HepG2 (cell line): ENCODE measurements around the gene DLX3. TPM values are rescaled to one million over a fixed set of nuclear protein-coding genes. Genes with fewer than 3 reads are reported as not detected.

ENCODE experiments used
- CBX2 ChIP-seq, 2 experiments: fragments of 200-600 bp in 1 of 2; sonication (generic); formaldehyde crosslinking in 1 of 2; IDR thresholded peaks; 2 replicates each; pipeline versions ENCODE4 v1.7.0 to v1.8.1; 2018 to 2022; ENCODE audit warnings: low read depth in 2 of 2, low read length in 1 of 2, mild to moderate bottlenecking in 1 of 2, missing genetic modification reagents in 1 of 2
- FIP1L1 ChIP-seq: fragments of 200-400 bp; formaldehyde crosslinking; IDR thresholded peaks from 2 replicates; pipeline ENCODE4 v1.6.1; 2018; ENCODE audit warnings: low read depth, mild to moderate bottlenecking, low read length, moderate library complexity, borderline replicate concordance; ENCODE audit not compliant: insufficient read depth
- HNF4A ChIP-seq: sonication (generic); formaldehyde crosslinking; IDR thresholded peaks from 2 replicates; pipeline ENCODE4 v1.4.0; 2020; ENCODE audit warnings: missing genetic modification reagents
- ONECUT2 ChIP-seq: sonication (generic); formaldehyde crosslinking; IDR thresholded peaks from 2 replicates; pipeline ENCODE4 v1.4.0; 2020; ENCODE audit warnings: missing genetic modification reagents
- PAF1 ChIP-seq: IDR thresholded peaks from 2 replicates; pipeline ENCODE4 v1.6.1; 2016; ENCODE audit warnings: missing genetic modification reagents, missing compliant biosample characterization
- TBL1XR1 ChIP-seq: fragments of 150-350 bp; IDR thresholded peaks from 2 replicates; pipeline ENCODE4 v1.6.1; 2014; ENCODE audit warnings: borderline replicate concordance, low read length; ENCODE audit not compliant: partially characterized antibody
- ZNF20 ChIP-seq: sonication (generic); formaldehyde crosslinking; IDR thresholded peaks from 2 replicates; pipeline ENCODE4 v1.4.0; 2020; ENCODE audit warnings: mild to moderate bottlenecking, moderate library complexity, missing genetic modification reagents
- polyA plus RNA-seq, 8 experiments: library from polyadenylated mRNA; depleted of rRNA in 3 of 8; stranded (reverse) in 7 of 8; unstranded in 1 of 8; fragments of >200 nt; fragmentation: Illumina TruSeq in 4 of 8; extraction: Trizol in 4 of 8; gene quantifications; 2 replicates each; pipeline versions ENCODE4 v1.2.1 to v1.2.3, GENCODE V29; 2011 to 2016; ENCODE audit warnings: low read depth in 4 of 8, missing spikeins in 1 of 8, mixed read lengths in 1 of 8; ENCODE audit not compliant: insufficient read depth in 1 of 8
- total RNA-seq, 5 experiments: library from RNA; depleted of rRNA; stranded (reverse); fragments of >200 nt; fragmentation: Illumina TruSeq; extraction: Trizol; gene quantifications; 2 replicates each; pipeline ENCODE4 v1.2.3, GENCODE V29; 2016; ENCODE audit warnings: low read depth in 1 of 5
- TF ChIP-seq, protein P1 (sequence below): sonication (generic); formaldehyde crosslinking; IDR thresholded peaks from 2 replicates; pipeline ENCODE4 v1.5.1; 2020; ENCODE audit warnings: missing genetic modification reagents, mild to moderate bottlenecking, borderline replicate concordance
- TF ChIP-seq, protein P2 (sequence below): fragments of 450-650 bp; IDR thresholded peaks from 2 replicates; pipeline ENCODE4 v1.6.1; 2016
- TF ChIP-seq, protein P3 (sequence below): sonication (generic); formaldehyde crosslinking; IDR thresholded peaks from 2 replicates; pipeline ENCODE4 v1.8.0; 2022; ENCODE audit warnings: mild to moderate bottlenecking, missing genetic modification reagents, moderate library complexity
- TF ChIP-seq, protein P4 (sequence below): sonication (generic); formaldehyde crosslinking; IDR thresholded peaks from 2 replicates; pipeline ENCODE4 v1.5.0; 2020; ENCODE audit warnings: mild to moderate bottlenecking, missing genetic modification reagents, borderline replicate concordance
- TF ChIP-seq, protein P5 (sequence below): sonication (generic); formaldehyde crosslinking; conservative IDR thresholded peaks from 2 replicates; pipeline ENCODE4 v1.8.0; 2022; ENCODE audit warnings: missing genetic modification reagents

Gene DLX3
- total and polyA plus RNA-seq, 2 of the 13 experiments (the other 11 are each of a cell fraction or from before 2014, with no cell fraction given): 0.03 TPM; not detected in 1

DNA sequence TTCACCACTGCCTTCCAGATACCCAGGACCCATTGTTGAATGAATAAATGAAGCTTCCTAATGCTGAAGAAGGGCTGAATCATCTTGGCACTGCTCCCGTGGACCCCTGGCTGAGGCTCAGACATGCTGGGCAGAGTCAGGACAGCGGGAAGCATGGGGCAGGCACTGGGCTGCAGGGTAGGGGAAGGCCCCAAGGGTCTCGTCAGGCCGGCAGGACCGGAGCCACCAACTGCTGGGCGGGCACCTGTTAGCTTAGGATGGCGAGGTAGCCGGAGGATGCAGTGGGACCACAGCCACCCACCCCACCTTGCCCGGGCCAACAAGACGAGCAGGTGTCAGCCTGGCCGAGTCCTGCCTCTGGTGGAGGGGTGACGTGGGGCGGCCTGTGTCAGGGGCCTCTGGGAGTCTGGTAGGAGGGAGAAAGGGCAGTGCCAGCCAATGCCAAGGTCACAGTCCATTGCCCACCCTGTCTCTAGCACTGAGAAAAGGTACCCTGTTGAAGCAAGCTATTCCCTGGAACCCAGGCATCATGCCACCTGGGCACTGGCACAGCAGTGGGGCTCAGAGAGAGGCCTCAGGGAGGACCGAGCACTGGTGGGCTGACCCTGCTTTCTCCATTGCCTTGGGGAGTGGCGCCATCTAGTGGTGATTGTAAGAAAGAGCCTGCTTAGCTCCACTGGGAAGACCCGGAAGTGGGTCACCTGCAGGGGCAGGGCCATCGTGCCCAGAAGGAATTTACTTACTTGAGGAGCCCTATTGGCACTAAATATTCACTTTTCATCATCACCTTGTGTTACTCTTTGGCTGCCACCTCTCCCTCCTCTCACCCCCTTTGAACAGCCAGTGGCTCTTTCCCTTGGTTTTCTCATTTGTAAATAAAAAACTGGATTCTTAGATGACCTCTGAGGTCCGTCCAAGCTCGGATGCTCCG lies 3.0 kb upstream of the DLX3 start (continued):
- TF ChIP-seq, protein P1, sequence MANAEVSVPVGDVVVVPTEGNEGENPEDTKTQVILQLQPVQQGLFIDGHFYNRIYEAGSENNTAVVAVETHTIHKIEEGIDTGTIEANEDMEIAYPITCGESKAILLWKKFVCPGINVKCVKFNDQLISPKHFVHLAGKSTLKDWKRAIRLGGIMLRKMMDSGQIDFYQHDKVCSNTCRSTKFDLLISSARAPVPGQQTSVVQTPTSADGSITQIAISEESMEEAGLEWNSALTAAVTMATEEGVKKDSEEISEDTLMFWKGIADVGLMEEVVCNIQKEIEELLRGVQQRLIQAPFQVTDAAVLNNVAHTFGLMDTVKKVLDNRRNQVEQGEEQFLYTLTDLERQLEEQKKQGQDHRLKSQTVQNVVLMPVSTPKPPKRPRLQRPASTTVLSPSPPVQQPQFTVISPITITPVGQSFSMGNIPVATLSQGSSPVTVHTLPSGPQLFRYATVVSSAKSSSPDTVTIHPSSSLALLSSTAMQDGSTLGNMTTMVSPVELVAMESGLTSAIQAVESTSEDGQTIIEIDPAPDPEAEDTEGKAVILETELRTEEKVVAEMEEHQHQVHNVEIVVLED: no peak; the same call in 1 of the 2 replicates
- TF ChIP-seq PAF1 (CRISPR knock-in tag) (no peak), HNF4A (CRISPR knock-in tag) (no peak), CBX2 (IDR thresholded peaks at IDR 0.05; ENCODE audit: low read depth, low read length) (no peak), CBX2 (CRISPR knock-in tag; IDR thresholded peaks at IDR 0.05; ENCODE audit: low read depth) (peak; percentile 65; the same call in 1 of the 2 replicates), ZNF20 (CRISPR knock-in tag) (no peak), ONECUT2 (no peak), FIP1L1 (no peak), TBL1XR1 (no peak)
- TF ChIP-seq, protein P2, sequence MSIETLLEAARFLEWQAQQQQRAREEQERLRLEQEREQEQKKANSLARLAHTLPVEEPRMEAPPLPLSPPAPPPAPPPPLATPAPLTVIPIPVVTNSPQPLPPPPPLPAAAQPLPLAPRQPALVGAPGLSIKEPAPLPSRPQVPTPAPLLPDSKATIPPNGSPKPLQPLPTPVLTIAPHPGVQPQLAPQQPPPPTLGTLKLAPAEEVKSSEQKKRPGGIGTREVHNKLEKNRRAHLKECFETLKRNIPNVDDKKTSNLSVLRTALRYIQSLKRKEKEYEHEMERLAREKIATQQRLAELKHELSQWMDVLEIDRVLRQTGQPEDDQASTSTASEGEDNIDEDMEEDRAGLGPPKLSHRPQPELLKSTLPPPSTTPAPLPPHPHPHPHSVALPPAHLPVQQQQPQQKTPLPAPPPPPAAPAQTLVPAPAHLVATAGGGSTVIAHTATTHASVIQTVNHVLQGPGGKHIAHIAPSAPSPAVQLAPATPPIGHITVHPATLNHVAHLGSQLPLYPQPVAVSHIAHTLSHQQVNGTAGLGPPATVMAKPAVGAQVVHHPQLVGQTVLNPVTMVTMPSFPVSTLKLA: no peak
- TF ChIP-seq, protein P3, sequence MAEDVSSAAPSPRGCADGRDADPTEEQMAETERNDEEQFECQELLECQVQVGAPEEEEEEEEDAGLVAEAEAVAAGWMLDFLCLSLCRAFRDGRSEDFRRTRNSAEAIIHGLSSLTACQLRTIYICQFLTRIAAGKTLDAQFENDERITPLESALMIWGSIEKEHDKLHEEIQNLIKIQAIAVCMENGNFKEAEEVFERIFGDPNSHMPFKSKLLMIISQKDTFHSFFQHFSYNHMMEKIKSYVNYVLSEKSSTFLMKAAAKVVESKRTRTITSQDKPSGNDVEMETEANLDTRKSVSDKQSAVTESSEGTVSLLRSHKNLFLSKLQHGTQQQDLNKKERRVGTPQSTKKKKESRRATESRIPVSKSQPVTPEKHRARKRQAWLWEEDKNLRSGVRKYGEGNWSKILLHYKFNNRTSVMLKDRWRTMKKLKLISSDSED (CRISPR knock-in tag): no peak
- TF ChIP-seq, protein P4, sequence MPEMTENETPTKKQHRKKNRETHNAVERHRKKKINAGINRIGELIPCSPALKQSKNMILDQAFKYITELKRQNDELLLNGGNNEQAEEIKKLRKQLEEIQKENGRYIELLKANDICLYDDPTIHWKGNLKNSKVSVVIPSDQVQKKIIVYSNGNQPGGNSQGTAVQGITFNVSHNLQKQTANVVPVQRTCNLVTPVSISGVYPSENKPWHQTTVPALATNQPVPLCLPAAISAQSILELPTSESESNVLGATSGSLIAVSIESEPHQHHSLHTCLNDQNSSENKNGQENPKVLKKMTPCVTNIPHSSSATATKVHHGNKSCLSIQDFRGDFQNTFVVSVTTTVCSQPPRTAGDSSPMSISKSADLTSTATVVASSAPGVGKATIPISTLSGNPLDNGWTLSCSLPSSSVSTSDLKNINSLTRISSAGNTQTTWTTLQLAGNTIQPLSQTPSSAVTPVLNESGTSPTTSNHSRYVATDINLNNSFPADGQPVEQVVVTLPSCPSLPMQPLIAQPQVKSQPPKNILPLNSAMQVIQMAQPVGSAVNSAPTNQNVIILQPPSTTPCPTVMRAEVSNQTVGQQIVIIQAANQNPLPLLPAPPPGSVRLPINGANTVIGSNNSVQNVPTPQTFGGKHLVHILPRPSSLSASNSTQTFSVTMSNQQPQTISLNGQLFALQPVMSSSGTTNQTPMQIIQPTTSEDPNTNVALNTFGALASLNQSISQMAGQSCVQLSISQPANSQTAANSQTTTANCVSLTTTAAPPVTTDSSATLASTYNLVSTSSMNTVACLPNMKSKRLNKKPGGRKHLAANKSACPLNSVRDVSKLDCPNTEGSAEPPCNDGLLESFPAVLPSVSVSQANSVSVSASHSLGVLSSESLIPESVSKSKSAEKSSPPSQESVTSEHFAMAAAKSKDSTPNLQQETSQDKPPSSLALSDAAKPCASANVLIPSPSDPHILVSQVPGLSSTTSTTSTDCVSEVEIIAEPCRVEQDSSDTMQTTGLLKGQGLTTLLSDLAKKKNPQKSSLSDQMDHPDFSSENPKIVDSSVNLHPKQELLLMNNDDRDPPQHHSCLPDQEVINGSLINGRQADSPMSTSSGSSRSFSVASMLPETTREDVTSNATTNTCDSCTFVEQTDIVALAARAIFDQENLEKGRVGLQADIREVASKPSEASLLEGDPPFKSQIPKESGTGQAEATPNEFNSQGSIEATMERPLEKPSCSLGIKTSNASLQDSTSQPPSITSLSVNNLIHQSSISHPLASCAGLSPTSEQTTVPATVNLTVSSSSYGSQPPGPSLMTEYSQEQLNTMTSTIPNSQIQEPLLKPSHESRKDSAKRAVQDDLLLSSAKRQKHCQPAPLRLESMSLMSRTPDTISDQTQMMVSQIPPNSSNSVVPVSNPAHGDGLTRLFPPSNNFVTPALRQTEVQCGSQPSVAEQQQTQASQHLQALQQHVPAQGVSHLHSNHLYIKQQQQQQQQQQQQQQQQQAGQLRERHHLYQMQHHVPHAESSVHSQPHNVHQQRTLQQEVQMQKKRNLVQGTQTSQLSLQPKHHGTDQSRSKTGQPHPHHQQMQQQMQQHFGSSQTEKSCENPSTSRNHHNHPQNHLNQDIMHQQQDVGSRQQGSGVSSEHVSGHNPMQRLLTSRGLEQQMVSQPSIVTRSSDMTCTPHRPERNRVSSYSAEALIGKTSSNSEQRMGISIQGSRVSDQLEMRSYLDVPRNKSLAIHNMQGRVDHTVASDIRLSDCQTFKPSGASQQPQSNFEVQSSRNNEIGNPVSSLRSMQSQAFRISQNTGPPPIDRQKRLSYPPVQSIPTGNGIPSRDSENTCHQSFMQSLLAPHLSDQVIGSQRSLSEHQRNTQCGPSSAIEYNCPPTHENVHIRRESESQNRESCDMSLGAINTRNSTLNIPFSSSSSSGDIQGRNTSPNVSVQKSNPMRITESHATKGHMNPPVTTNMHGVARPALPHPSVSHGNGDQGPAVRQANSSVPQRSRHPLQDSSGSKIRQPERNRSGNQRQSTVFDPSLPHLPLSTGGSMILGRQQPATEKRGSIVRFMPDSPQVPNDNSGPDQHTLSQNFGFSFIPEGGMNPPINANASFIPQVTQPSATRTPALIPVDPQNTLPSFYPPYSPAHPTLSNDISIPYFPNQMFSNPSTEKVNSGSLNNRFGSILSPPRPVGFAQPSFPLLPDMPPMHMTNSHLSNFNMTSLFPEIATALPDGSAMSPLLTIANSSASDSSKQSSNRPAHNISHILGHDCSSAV (CRISPR knock-in tag): no peak
- TF ChIP-seq, protein P5, sequence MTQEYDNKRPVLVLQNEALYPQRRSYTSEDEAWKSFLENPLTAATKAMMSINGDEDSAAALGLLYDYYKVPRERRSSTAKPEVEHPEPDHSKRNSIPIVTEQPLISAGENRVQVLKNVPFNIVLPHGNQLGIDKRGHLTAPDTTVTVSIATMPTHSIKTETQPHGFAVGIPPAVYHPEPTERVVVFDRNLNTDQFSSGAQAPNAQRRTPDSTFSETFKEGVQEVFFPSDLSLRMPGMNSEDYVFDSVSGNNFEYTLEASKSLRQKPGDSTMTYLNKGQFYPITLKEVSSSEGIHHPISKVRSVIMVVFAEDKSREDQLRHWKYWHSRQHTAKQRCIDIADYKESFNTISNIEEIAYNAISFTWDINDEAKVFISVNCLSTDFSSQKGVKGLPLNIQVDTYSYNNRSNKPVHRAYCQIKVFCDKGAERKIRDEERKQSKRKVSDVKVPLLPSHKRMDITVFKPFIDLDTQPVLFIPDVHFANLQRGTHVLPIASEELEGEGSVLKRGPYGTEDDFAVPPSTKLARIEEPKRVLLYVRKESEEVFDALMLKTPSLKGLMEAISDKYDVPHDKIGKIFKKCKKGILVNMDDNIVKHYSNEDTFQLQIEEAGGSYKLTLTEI (CRISPR knock-in tag): no peak
